Glomerular endothelial cell (primary cell): ENCODE results near the gene G0S2. TPM values are rescaled to one million over a fixed set of nuclear protein-coding genes. Genes with fewer than 3 reads are reported as not detected.

ENCODE experiments used
- DNase-seq: peaks from one replicate; pipeline ENCODE4 v3.0.0-alpha.2; 2011; ENCODE audit warnings: low read depth, low spot score; ENCODE audit errors: extremely low read depth
- total RNA-seq: library from RNA; depleted of rRNA; stranded (reverse); fragments of >200 nt; gene quantifications from 2 replicates; pipeline ENCODE4 v1.2.3, GENCODE V29; 2015

G0S2 gene
- total RNA-seq, 1 donor from 2014 or later: 6.4 TPM

DNA sequence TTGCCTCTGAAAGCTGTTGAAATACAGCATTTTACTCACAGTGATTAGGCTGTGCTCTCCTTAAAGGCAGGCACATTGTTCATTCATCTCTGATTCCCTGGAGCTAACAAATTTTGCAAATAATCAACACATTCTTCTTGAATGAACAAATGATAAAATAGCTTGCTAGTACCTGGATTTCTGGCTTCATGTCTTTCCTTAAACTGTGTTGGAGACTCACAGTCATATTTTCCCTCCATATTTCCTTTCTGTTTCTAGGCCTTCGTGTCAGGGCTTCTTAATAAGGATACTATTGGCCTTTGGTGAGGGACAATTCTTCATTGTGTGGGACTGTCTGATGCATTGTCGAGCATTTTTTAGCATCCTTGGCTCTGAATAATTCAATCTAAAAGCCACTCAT, 39.1 kb downstream of the G0S2 start:
- DNase-seq: no peak

DNA sequence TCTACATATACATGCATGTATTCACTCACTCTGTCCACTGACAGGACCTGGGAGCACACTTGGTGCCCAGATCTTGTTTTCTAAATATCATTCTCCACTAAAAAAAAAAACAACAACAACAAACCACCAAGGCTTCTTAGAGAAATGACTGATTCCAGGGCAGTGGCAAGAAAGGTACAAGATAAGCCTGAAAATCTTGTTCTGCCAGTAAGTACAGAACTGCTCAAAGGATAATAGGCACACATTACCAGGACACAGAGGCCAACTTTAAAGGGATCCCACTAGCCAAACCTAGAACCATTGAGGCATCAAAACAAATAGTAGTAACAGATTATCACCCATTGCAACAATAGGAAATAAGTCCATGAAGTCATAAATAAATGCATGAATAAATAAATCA, 40.1 kb downstream of the G0S2 start:
- no peak for DNase-seq

- no peak for DNase-seq
Observed at GRCh38 chr1:209717818-209718217, 42.6 kb downstream of the G0S2 start.

DNA sequence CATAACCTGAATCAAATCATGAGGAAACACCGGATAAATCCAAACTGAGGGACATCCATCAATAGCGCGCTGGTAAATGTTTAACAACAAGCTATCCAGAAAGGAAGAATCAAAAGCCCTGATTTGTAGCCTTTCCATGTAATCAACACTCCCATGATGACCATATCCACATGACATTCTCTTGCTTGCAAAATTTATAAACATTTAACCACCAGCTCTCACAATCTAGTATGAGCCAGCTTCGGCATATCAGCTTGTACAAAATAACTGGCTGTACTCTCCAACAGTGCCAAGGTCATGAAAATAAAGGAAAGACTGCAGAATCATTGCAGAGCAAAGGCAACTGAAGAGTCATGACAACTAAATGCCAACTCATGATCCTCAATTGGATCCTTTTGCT, 45.1 kb downstream of the G0S2 start:
- DNase-seq: no peak

GRCh38 chr1:209720826-209721225, 45.6 kb downstream of the G0S2 start:
- DNase-seq: no peak

GRCh38 chr1:209721323-209721722, 46.1 kb downstream of the G0S2 start:
- DNase-seq: no peak

DNA sequence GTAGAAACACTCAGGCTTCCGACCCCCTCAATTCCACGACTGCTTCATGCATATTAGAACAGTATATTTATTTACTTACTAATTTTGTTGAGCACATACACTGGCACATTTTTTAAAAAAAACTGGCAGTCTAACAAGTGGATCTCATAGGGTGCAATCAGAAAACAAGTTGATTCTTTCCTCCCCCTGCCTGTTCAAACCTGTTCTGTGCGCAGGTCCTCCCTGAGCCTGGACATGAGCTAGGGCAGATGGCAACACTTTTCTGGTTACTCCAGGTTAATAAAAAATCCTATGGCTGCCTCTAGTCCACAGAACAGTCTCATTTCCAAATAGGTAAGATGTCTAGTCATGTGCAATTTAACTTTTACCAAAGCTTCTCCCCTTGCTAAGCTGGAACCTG, 48.1 kb downstream of the G0S2 start:
- DNase-seq: no peak

DNA sequence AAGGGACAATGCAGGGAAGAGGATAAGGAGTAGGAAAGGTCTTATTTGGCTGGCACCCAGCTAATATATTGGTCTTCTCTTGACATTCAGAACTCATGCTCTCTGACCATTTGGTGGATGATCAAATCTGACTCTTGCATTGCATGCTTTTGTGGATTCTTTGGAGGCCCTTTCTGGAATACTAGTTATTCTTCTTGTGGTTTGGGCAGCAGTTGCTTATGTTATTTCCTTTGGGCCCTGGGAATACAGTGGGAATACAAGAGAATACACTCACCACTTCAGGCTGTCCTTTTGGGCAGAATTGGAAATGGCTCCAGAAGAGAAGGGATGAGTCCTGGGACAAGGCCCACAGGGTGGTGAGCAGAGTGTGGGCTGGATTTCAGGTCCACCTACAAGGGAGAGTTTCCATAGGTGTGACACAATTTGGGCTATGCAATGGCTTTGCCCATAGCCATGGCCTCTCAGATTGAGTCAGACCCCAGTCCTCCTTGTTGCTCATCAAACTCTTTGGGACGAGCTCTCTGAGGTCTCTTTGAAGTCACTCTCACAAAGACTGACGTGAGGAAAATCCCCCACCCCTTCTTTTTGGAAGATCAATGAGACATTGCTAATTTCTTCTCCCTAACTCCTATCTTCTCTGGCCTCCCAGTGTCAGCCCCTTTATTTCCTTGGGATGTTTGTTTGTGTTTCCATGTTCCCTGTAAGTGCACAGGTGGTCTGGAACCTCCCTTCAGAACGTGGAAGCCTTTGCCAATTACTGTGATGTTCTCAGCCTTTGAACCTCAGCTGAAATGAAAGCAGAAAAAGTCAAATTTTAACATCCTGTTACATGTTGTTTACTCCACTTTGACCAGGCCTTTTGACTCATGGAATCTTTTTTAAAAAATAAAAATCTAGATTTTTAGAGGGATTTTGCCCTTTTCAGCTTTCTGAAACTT, 48.8 kb downstream of the G0S2 start:
- DNase-seq: no peak

Other genes with a start within 250 kb of the G0S2 start
- 0.12 and 0.39 TPM in 2 replicates for gene CAMK1G, start 91.7 kb upstream of the G0S2 start, total RNA-seq
- gene LAMB3, start 23.0 kb upstream of the G0S2 start, total RNA-seq: 6.7 and 24.5 TPM in 2 replicates
- gene HSD11B1, start 29.4 kb downstream of the G0S2 start, total RNA-seq: not detected in 2 replicates
- not detected in 2 replicates for gene TRAF3IP3, start 80.6 kb downstream of the G0S2 start, total RNA-seq
- gene C1orf74, start 109.1 kb downstream of the G0S2 start, total RNA-seq: 1.1 and 1.5 TPM in 2 replicates
- gene IRF6, start 130.7 kb downstream of the G0S2 start, total RNA-seq: 0.82 and 1.8 TPM in 2 replicates
- gene UTP25, start 152.6 kb downstream of the G0S2 start, total RNA-seq: 7.0 and 9.1 TPM in 2 replicates